Measurements from ENCODE around the gene FAM43B.

FAM43B gene

GRCh38 chr1:20551945-20552727 is at the start of gene FAM43B:
Gene FAM43B, plus strand, starts transcription at chr1:20552573. Its CDS starts 401 bp downstream, at chr1:20552974.
- ChIA-PET POLR2A (no interaction called here), CTCF (no interaction called here)
- TF ChIP-seq CTCF (IDR thresholded peaks at IDR 0.05; ENCODE audit: control extremely low read depth, extremely low read depth, low read depth, missing control alignments), result no peak
- DNase-seq (ENCODE audit: extremely low spot score), result no peak

- CTCF ChIA-PET, result interaction anchor here (1.0 to 1.9 kb wide), 5 partner anchors 11 to 292 kb away, joined by 3 to 15 read pairs (median 3); partner anchors contain the start of gene PINK1
- no peak for TF ChIP-seq CTCF (IDR thresholded peaks at IDR 0.05; ENCODE audit: control extremely low read depth, extremely low read depth, low read depth, missing control alignments)
- no peak for DNase-seq (ENCODE audit: extremely low spot score)
- POLR2A ChIA-PET, result no interaction called here
These were observed 46.9 kb upstream of the FAM43B start for GRCh38 chr1:20505488-20505887.

- ChIA-PET CTCF (interaction anchor here (2.2 kb wide), 1 partner anchor 294 kb away, joined by 6 read pairs; no protein-coding TSS in a partner anchor), POLR2A (no interaction called here)
- no peak for TF ChIP-seq CTCF (IDR thresholded peaks at IDR 0.05; ENCODE audit: control extremely low read depth, extremely low read depth, low read depth, missing control alignments)
These were observed 45.2 kb upstream of the FAM43B start for GRCh38 chr1:20507248-20507563.

GRCh38 chr1:20507564-20508410 is 44.6 kb upstream of the FAM43B start, which contains the start of gene MUL1:
Gene MUL1, minus strand, starts transcription at chr1:20508151. Its CDS starts 127 bp downstream, at chr1:20508024.
- ChIA-PET POLR2A (no interaction called here), CTCF (interaction anchor here (1.0 to 2.2 kb wide), 2 partner anchors 14 to 295 kb away, joined by 3 to 6 read pairs; no protein-coding TSS in a partner anchor)
- peak; percentile 97 for DNase-seq (ENCODE audit: extremely low spot score)
- no peak for TF ChIP-seq CTCF (IDR thresholded peaks at IDR 0.05; ENCODE audit: control extremely low read depth, extremely low read depth, low read depth, missing control alignments)

More at GRCh38 chr1:20507248-20507563, 45.2 kb upstream of the FAM43B start:
- no peak for DNase-seq (ENCODE audit: extremely low spot score)

- no peak for TF ChIP-seq CTCF (IDR thresholded peaks at IDR 0.05; ENCODE audit: control extremely low read depth, extremely low read depth, low read depth, missing control alignments)
- ChIA-PET POLR2A (no interaction called here), CTCF (interaction anchor here (1.0 to 2.2 kb wide), 2 partner anchors 14 to 295 kb away, joined by 3 to 6 read pairs; no protein-coding TSS in a partner anchor)
- no peak for DNase-seq (ENCODE audit: extremely low spot score)
These were observed 44.0 kb upstream of the FAM43B start for GRCh38 chr1:20508411-20508771.
